ENCODE measurements around the gene RNF25. TPM values are rescaled to one million over a fixed set of nuclear protein-coding genes. Genes with fewer than 3 reads are reported as not detected.
A peak's percentile ranks its signal among the peaks of the same experiment; 100 is the strongest.

The RNF25 gene
- total RNA-seq, 2 experiments from 2014 or later, result 18.0 to 18.6 TPM

DNA sequence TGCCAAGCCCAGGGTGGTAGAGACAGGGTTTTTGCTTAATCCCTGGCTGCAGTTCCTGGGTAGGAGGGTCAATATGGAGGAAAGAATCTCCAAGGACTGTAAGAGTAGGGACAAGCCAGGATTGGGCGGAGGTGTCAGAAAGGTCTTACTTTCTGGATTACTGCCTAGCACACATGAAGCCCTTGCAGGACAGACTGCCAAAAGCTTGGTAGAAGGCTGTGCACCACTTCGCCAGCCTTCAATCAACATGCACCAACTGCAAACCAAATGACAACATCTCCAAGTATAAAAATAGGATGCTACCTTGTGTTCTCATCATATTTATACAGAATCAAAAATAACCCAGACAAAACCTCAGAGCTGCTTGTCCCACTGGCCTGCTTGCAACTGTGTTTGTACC is 16.1 kb downstream of the RNF25 start:
- Histone ChIP-seq H3K36me3 (ENCODE audit: insufficient read depth, low read length) (peaks cover 52% of the 10 kb centered on the region), H3K9me3 (ENCODE audit: control insufficient read depth in 1 of 2, insufficient read depth in 1 of 2, low read length in 2 of 2) (no peaks in the 10 kb centered on the region), H3K27ac (ENCODE audit: low read depth in 1 of 2, low read length in 2 of 2) (no peak overlapping the region), H3K4me1 (ENCODE audit: insufficient read depth, low read length) (peaks cover 19% of the 10 kb centered on the region), H3K4me3 (ENCODE audit: low read length) (no peak overlapping the region), H3K27me3 (ENCODE audit: control insufficient read depth in 1 of 2, insufficient read depth in 2 of 2, low read length in 2 of 2) (no peaks in the 10 kb centered on the region)
- Mint-ChIP-seq H3K4me3 (peak overlapping the region; percentile 7), H3K36me3 (ENCODE audit: low read depth) (peaks cover 79% of the 10 kb centered on the region), H3K4me1 (ENCODE audit: low read depth) (peaks cover 35% of the 10 kb centered on the region), H3K9me3 (no peaks in the 10 kb centered on the region), H3K27ac (no peak overlapping the region), H3K27me3 (no peaks in the 10 kb centered on the region)
- TF ChIP-seq, protein P1, sequence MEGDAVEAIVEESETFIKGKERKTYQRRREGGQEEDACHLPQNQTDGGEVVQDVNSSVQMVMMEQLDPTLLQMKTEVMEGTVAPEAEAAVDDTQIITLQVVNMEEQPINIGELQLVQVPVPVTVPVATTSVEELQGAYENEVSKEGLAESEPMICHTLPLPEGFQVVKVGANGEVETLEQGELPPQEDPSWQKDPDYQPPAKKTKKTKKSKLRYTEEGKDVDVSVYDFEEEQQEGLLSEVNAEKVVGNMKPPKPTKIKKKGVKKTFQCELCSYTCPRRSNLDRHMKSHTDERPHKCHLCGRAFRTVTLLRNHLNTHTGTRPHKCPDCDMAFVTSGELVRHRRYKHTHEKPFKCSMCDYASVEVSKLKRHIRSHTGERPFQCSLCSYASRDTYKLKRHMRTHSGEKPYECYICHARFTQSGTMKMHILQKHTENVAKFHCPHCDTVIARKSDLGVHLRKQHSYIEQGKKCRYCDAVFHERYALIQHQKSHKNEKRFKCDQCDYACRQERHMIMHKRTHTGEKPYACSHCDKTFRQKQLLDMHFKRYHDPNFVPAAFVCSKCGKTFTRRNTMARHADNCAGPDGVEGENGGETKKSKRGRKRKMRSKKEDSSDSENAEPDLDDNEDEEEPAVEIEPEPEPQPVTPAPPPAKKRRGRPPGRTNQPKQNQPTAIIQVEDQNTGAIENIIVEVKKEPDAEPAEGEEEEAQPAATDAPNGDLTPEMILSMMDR (IDR thresholded peaks at IDR 0.05), result no peak
- ChIA-PET CTCF (no interaction called here), POLR2A (no interaction called here)
- ATAC-seq (ENCODE audit: poor library complexity) (no peak), DNase-seq (no peak)
- intact Hi-C loops (cut with DNase I, micrococcal nuclease), result loop anchor here in 1 of 2 experiments (5.0 to 10.0 kb wide), 6 partner anchors 88 to 732 kb away; partner anchors contain the start of genes AAMP, CNOT9, DNPEP and PNKD

DNA sequence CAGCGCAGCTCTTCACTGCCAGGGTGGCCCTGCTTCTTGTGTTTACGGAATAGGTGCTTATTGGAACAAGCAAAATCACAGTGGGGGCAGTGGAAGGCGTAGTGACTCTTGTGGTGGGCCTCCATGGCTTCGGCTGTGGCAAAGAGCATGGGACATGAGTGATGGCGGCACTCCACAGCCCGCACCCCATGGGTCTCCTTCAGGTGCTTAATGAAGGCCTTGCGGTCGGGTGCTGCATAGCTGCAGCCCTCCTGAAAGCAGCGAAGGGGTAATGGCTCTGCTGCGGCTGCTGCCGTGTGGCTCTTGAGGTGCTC is 23.1 kb downstream of the RNF25 start:
- Histone ChIP-seq H3K27ac (ENCODE audit: low read depth in 1 of 2, low read length in 2 of 2) (no peak overlapping the region), H3K4me1 (ENCODE audit: insufficient read depth, low read length) (peaks cover 8% of the 10 kb centered on the region), H3K27me3 (ENCODE audit: control insufficient read depth in 1 of 2, insufficient read depth in 2 of 2, low read length in 2 of 2) (no peaks in the 10 kb centered on the region), H3K36me3 (ENCODE audit: insufficient read depth, low read length) (peaks cover 86% of the 10 kb centered on the region), H3K9me3 (ENCODE audit: control insufficient read depth in 1 of 2, insufficient read depth in 1 of 2, low read length in 2 of 2) (no peaks in the 10 kb centered on the region), H3K4me3 (ENCODE audit: low read length) (no peak overlapping the region)
- Mint-ChIP-seq H3K4me1 (ENCODE audit: low read depth) (peaks cover 6% of the 10 kb centered on the region), H3K4me3 (no peak overlapping the region), H3K27me3 (no peaks in the 10 kb centered on the region), H3K36me3 (ENCODE audit: low read depth) (peaks cover 83% of the 10 kb centered on the region), H3K9me3 (no peaks in the 10 kb centered on the region), H3K27ac (no peak overlapping the region)
- ChIA-PET CTCF (interaction anchor here (0.6 kb wide), 1 partner anchor 210 kb away, joined by 5 read pairs; no protein-coding TSS in a partner anchor), POLR2A (no interaction called here)
- ATAC-seq (ENCODE audit: poor library complexity), result no peak
- DNase-seq, result no peak
- TF ChIP-seq, protein P1 (IDR thresholded peaks at IDR 0.05), result peak; percentile 13
- intact Hi-C loops (cut with DNase I, micrococcal nuclease), result loop anchor here (1.0 to 10.0 kb wide), 4 partner anchors 199 to 364 kb away; no protein-coding TSS in a partner anchor

DNA sequence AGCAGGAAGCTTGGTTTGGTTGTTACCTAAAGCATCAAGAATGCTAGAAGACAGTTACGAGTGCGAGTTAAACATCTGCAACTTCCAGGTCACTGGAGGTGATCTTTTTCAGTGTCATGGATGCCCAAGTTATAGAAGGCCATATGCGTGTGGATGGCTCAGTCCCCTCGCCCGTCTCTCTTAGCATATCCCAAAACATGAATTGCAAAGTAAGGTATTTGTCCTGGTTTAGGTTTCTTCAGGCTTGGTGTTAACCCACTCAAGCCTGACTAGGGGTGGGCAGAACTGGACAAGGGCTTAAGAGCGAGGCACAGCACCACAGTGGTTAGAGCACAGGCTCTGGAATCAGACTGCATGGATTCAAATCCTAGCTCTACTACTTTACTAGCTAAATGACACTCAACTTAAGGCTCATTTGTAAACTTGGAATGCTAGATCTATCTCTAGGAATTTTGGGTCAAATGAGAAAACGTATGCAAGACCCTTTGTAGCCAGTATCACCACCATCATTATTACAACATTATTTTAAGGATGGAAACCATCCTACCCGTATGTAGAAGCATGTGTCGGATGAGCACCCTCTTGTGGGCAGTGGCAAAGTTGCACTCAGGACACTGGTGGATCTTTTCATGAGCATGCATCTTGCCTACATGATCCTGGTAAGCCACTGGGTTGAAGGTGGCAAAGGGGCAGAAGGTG is 23.6 kb downstream of the RNF25 start:
- ATAC-seq (ENCODE audit: poor library complexity), result peak; percentile 92
- intact Hi-C loops (cut with DNase I, micrococcal nuclease), result loop anchor here (1.0 to 10.0 kb wide), 4 partner anchors 199 to 363 kb away; no protein-coding TSS in a partner anchor
- H3K36me3 Mint-ChIP-seq (ENCODE audit: low read depth), result peaks cover 88% of the 10 kb centered on the region
- H3K27me3 Mint-ChIP-seq, result no peaks in the 10 kb centered on the region
- CTCF ChIA-PET, result interaction anchor here (0.6 to 2.3 kb wide), 2 partner anchors 10 to 209 kb away, joined by 5 to 9 read pairs; partner anchors contain the start of genes BCS1L and ZNF142
- POLR2A ChIA-PET, result no interaction called here
- H3K36me3 ChIP-seq (ENCODE audit: insufficient read depth, low read length), result peaks cover 86% of the 10 kb centered on the region
- H3K4me3 Mint-ChIP-seq, result no peak overlapping the region
- TF ChIP-seq, protein P1 (IDR thresholded peaks at IDR 0.05), result peak; percentile 79
- peak; percentile 25 to 77 (median 42) for DNase-seq
- no peaks in the 10 kb centered on the region for H3K9me3 ChIP-seq (ENCODE audit: control insufficient read depth in 1 of 2, insufficient read depth in 1 of 2, low read length in 2 of 2)
- no peak overlapping the region for H3K4me3 ChIP-seq (ENCODE audit: low read length)
- H3K4me1 ChIP-seq (ENCODE audit: insufficient read depth, low read length), result peaks cover 8% of the 10 kb centered on the region
- H3K27ac ChIP-seq (ENCODE audit: low read depth in 1 of 2, low read length in 2 of 2), result no peak overlapping the region
- H3K27ac Mint-ChIP-seq, result no peak overlapping the region
- peaks cover 6% of the 10 kb centered on the region for H3K4me1 Mint-ChIP-seq (ENCODE audit: low read depth)
- H3K27me3 ChIP-seq (ENCODE audit: control insufficient read depth in 1 of 2, insufficient read depth in 2 of 2, low read length in 2 of 2), result no peaks in the 10 kb centered on the region
- H3K9me3 Mint-ChIP-seq, result no peaks in the 10 kb centered on the region

Data from CD4-positive, alpha-beta T cell (primary cell).